ENCODE results near the gene DDX3X.

- no peak for TF ChIP-seq CTCF (IDR thresholded peaks at IDR 0.05)
- TF ChIP-seq POLR2A (IDR thresholded peaks at IDR 0.05) = no peak
Measured at GRCh38 chrX:41308884-41309647, 24.9 kb upstream of the DDX3X start.

Measured in testis (tissue), 2 donors.